ENCODE results near the gene PSMC2.

The PSMC2 gene

GRCh38 chr7:103346396-103346795 lies 1.0 kb upstream of the PSMC2 start:
- Histone ChIP-seq H3K9me3 (replicated peaks; ENCODE audit: insufficient read depth, low read length) (no peaks in the 10 kb centered on the region), H3K4me3 (ENCODE audit: low read length) (no peak overlapping the region), H4K20me1 (ENCODE audit: insufficient read depth, low read length) (peaks cover 18% of the 10 kb centered on the region), H3K36me3 (replicated peaks; ENCODE audit: insufficient read depth, low read length) (no peaks in the 10 kb centered on the region; the same call in 1 of the 2 replicates), H3K79me2 (ENCODE audit: low read length) (peaks cover 80% of the 10 kb centered on the region), H3K4me2 (ENCODE audit: low read depth, low read length) (peak overlapping the region; percentile 92; the same call in 1 of the 2 replicates), H3F3A (ENCODE audit: insufficient read depth, low read length) (peaks cover 35% of the 10 kb centered on the region), H3K27me3 (replicated peaks; ENCODE audit: insufficient read depth, low read length) (no peaks in the 10 kb centered on the region), H2AFZ (ENCODE audit: low read length) (0 out of 2 replicates have a peak overlapping the region, but pooled peaks have one; percentile 91), H3K27ac (ENCODE audit: low read length) (no peak overlapping the region), H3K4me1 (ENCODE audit: low read length) (peaks cover 27% of the 10 kb centered on the region), H3K9me2 (replicated peaks; ENCODE audit: insufficient read depth, low read length) (no peaks in the 10 kb centered on the region), H3K9ac (ENCODE audit: low read length) (no peak overlapping the region)
- DNase-seq: peak; percentile 41
- TF ChIP-seq CTCF (IDR thresholded peaks at IDR 0.05; ENCODE audit: low read length): no peak
- no peak for TF ChIP-seq EZH2phosphoT487 (IDR thresholded peaks at IDR 0.05; ENCODE audit: low read length)
- TF ChIP-seq EZH2 (optimal IDR thresholded peaks at IDR 0.05; ENCODE audit: low read depth, low read length): no peak

- no peak overlapping the region for H2AFZ ChIP-seq (ENCODE audit: low read length)
- no peak overlapping the region for H3K27ac ChIP-seq (ENCODE audit: low read length)
- H3K36me3 ChIP-seq (replicated peaks; ENCODE audit: insufficient read depth, low read length): 0 out of 2 replicates have a peak, but pooled peaks cover 7% of the 10 kb centered on the region
- H3K4me1 ChIP-seq (ENCODE audit: low read length): peaks cover 23% of the 10 kb centered on the region
- H3K4me3 ChIP-seq (ENCODE audit: low read length): peak overlapping the region; percentile 96
- H3K9me2 ChIP-seq (replicated peaks; ENCODE audit: insufficient read depth, low read length): no peaks in the 10 kb centered on the region
- no peaks in the 10 kb centered on the region for H3K27me3 ChIP-seq (replicated peaks; ENCODE audit: insufficient read depth, low read length)
- TF ChIP-seq CTCF (IDR thresholded peaks at IDR 0.05; ENCODE audit: low read length) (no peak), EZH2phosphoT487 (IDR thresholded peaks at IDR 0.05; ENCODE audit: low read length) (no peak), EZH2 (optimal IDR thresholded peaks at IDR 0.05; ENCODE audit: low read depth, low read length) (no peak)
- H3F3A ChIP-seq (ENCODE audit: insufficient read depth, low read length): peaks cover 35% of the 10 kb centered on the region
- no peak for DNase-seq
- peak overlapping the region; percentile 95; the same call in 1 of the 2 replicates for H3K9ac ChIP-seq (ENCODE audit: low read length)
- H3K79me2 ChIP-seq (ENCODE audit: low read length): peaks cover 82% of the 10 kb centered on the region
- H3K9me3 ChIP-seq (replicated peaks; ENCODE audit: insufficient read depth, low read length): no peaks in the 10 kb centered on the region
- peak overlapping the region; percentile 92 for H3K4me2 ChIP-seq (ENCODE audit: low read depth, low read length)
- H4K20me1 ChIP-seq (ENCODE audit: insufficient read depth, low read length): peaks cover 23% of the 10 kb centered on the region
These were observed 1.0 kb downstream of the PSMC2 start for GRCh38 chr7:103348452-103348851.

- Histone ChIP-seq H3K27ac (ENCODE audit: low read length) (no peak overlapping the region), H3K9ac (ENCODE audit: low read length) (peak overlapping the region; percentile 95; the same call in 1 of the 2 replicates), H3K9me2 (replicated peaks; ENCODE audit: insufficient read depth, low read length) (no peaks in the 10 kb centered on the region), H3K4me1 (ENCODE audit: low read length) (peaks cover 21% of the 10 kb centered on the region), H3K9me3 (replicated peaks; ENCODE audit: insufficient read depth, low read length) (no peaks in the 10 kb centered on the region), H3K4me2 (ENCODE audit: low read depth, low read length) (peak overlapping the region; percentile 92), H3K36me3 (replicated peaks; ENCODE audit: insufficient read depth, low read length) (0 out of 2 replicates have a peak, but pooled peaks cover 7% of the 10 kb centered on the region), H3K79me2 (ENCODE audit: low read length) (peaks cover 82% of the 10 kb centered on the region), H3K4me3 (ENCODE audit: low read length) (peak overlapping the region; percentile 96), H3F3A (ENCODE audit: insufficient read depth, low read length) (peaks cover 30% of the 10 kb centered on the region), H3K27me3 (replicated peaks; ENCODE audit: insufficient read depth, low read length) (no peaks in the 10 kb centered on the region), H4K20me1 (ENCODE audit: insufficient read depth, low read length) (peaks cover 23% of the 10 kb centered on the region), H2AFZ (ENCODE audit: low read length) (no peak overlapping the region)
- TF ChIP-seq CTCF (IDR thresholded peaks at IDR 0.05; ENCODE audit: low read length): no peak
- no peak for TF ChIP-seq EZH2phosphoT487 (IDR thresholded peaks at IDR 0.05; ENCODE audit: low read length)
- no peak for TF ChIP-seq EZH2 (optimal IDR thresholded peaks at IDR 0.05; ENCODE audit: low read depth, low read length)
- no peak for DNase-seq
These were observed 1.5 kb downstream of the PSMC2 start for GRCh38 chr7:103348959-103349358.

All from MM.1S (cell line).